ENCODE results near the gene DGKI. TPM values are rescaled to one million over a fixed set of nuclear protein-coding genes. Genes with fewer than 3 reads are reported as not detected.

Gene DGKI
- total RNA-seq, 1 experiment from 2014 or later: 0.41 TPM

DNA sequence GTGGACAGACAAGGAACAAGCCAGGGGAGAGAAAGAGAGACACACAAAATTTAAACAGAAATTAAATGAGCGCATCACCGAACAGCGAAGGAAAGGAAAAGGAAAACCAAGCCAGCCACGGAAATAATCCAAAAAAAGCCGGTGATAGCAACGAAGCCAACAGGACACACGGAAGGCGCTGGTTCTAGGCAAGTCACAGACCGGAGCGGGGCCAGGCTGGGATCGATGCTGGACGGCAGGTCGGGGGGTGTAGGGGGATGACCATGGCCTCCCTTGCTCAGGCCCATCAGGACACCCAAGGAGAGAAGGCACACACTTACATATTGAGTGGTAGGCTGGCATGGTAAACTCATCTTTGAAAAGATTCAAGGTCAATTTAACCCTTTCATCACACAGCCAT, 300.8 kb downstream of the DGKI start:
- Histone ChIP-seq H3K4me2 (no peak overlapping the region), H3K27me3 (ENCODE audit: insufficient read depth, low read depth) (no peaks in the 10 kb centered on the region), H3K27ac (no peak overlapping the region), H3K9me2 (ENCODE audit: insufficient read depth) (no peaks in the 10 kb centered on the region), H3K4me3 (no peak overlapping the region), H3K36me3 (ENCODE audit: low read depth) (no peaks in the 10 kb centered on the region), H3K4me1 (replicated peaks; ENCODE audit: insufficient read depth) (no peaks in the 10 kb centered on the region), H3K9me3 (ENCODE audit: insufficient read depth, low read depth) (no peaks in the 10 kb centered on the region), H2AFZ (no peak overlapping the region), H3F3A (ENCODE audit: insufficient read depth, low read depth) (no peaks in the 10 kb centered on the region), H4K20me1 (ENCODE audit: insufficient read depth) (no peaks in the 10 kb centered on the region), H3K79me2 (ENCODE audit: low read depth) (no peaks in the 10 kb centered on the region)
- ChIA-PET CTCF (no interaction called here), POLR2A (ENCODE audit: unreplicated experiment) (no interaction called here)
- intact Hi-C loops (cut with micrococcal nuclease; ENCODE audit: unreplicated experiment): no loop called here
- BruUV-seq (replicated peaks): no TSS peak
- no peak for DNase-seq
- TF ChIP-seq, protein P1, sequence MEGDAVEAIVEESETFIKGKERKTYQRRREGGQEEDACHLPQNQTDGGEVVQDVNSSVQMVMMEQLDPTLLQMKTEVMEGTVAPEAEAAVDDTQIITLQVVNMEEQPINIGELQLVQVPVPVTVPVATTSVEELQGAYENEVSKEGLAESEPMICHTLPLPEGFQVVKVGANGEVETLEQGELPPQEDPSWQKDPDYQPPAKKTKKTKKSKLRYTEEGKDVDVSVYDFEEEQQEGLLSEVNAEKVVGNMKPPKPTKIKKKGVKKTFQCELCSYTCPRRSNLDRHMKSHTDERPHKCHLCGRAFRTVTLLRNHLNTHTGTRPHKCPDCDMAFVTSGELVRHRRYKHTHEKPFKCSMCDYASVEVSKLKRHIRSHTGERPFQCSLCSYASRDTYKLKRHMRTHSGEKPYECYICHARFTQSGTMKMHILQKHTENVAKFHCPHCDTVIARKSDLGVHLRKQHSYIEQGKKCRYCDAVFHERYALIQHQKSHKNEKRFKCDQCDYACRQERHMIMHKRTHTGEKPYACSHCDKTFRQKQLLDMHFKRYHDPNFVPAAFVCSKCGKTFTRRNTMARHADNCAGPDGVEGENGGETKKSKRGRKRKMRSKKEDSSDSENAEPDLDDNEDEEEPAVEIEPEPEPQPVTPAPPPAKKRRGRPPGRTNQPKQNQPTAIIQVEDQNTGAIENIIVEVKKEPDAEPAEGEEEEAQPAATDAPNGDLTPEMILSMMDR (conservative IDR thresholded peaks at IDR 0.05): no peak
- TF ChIP-seq EZH2 (IDR thresholded peaks at IDR 0.05; ENCODE audit: low read depth): no peak

DNA sequence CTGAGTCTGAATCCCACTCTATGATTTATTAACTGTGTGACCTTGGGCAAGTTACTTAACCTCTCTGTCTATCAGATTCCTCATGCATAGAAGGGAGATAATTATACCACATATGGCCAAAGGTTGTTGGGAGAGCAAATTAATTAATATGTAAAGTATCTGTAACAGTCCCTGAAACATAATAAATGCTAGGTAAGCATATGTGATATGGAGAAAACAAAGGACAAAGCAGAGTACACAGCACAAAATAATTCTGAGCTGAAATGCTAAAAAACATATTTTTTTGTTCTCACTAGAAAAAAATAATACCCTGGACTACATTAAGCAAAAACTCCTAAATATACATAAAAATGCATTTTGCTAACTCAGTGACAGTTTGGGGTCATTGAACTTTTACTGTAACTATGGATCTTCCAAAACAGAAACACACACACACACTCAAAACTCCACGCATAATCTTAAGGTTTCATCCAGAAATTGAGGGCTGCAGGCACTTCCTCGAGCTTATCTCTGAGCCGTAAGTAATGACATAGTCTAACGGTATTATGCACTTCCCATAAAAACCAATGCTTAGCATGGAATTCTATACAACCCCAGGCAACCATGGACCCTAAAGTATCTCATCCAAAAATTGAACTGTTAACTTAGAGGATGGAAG, 301.6 kb downstream of the DGKI start:
- Histone ChIP-seq H3K9me2 (ENCODE audit: insufficient read depth) (0 out of 2 replicates have a peak, but pooled peaks cover 3% of the 10 kb centered on the region), H3K4me1 (replicated peaks; ENCODE audit: insufficient read depth) (no peaks in the 10 kb centered on the region), H3K36me3 (ENCODE audit: low read depth) (no peaks in the 10 kb centered on the region), H3K27ac (no peak overlapping the region), H3K27me3 (ENCODE audit: insufficient read depth, low read depth) (no peaks in the 10 kb centered on the region), H2AFZ (no peak overlapping the region), H3K4me3 (no peak overlapping the region), H4K20me1 (ENCODE audit: insufficient read depth) (no peaks in the 10 kb centered on the region), H3F3A (ENCODE audit: insufficient read depth, low read depth) (no peaks in the 10 kb centered on the region), H3K4me2 (no peak overlapping the region), H3K9me3 (ENCODE audit: insufficient read depth, low read depth) (no peaks in the 10 kb centered on the region), H3K79me2 (ENCODE audit: low read depth) (no peaks in the 10 kb centered on the region)
- POLR2A ChIA-PET (ENCODE audit: unreplicated experiment): no interaction called here
- DNase-seq: no peak
- no peak for TF ChIP-seq EZH2 (IDR thresholded peaks at IDR 0.05; ENCODE audit: low read depth)
- TF ChIP-seq, protein P1 (conservative IDR thresholded peaks at IDR 0.05): no peak
- BruUV-seq (replicated peaks): no TSS peak
- intact Hi-C loops (cut with micrococcal nuclease; ENCODE audit: unreplicated experiment): no loop called here
- CTCF ChIA-PET: no interaction called here

DNA sequence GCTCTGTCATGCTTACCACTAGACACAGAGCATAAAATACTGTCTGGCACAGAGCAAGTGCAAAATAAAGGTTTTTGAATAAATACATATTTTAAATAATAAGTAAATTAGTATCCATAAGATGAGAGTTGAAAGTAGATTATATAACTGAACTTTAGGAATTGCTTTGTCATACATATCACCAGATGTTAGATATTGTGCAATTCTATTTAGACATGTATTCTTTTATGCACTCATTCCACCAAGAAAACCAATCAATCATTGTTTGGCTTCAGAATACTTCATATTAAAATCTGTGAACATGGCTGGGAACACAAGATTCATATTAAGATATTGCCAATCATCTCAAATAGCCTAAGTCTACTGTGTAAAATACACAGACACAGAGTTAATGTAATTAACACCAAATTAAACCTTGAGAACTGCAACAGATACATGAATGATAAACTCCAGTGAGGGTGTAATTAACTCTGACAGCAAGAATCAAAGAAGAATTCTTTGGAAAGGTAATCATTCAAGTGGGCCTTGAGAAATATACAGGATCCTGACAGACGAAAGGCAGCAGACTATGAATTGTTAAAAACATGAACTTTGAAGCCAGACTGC, 302.2 kb downstream of the DGKI start:
- ChIA-PET CTCF (no interaction called here), POLR2A (ENCODE audit: unreplicated experiment) (no interaction called here)
- no peak for TF ChIP-seq EZH2 (IDR thresholded peaks at IDR 0.05; ENCODE audit: low read depth)
- TF ChIP-seq, protein P1 (conservative IDR thresholded peaks at IDR 0.05): no peak
- H3K27me3 ChIP-seq (ENCODE audit: insufficient read depth, low read depth): no peaks in the 10 kb centered on the region
- no peak overlapping the region for H3K4me3 ChIP-seq
- no peaks in the 10 kb centered on the region; the same call in 1 of the 2 replicates for H3K9me3 ChIP-seq (ENCODE audit: insufficient read depth, low read depth)
- no peaks in the 10 kb centered on the region for H3K4me1 ChIP-seq (replicated peaks; ENCODE audit: insufficient read depth)
- no peak overlapping the region for H3K27ac ChIP-seq
- no peak for DNase-seq
- BruUV-seq (replicated peaks): no TSS peak
- no peaks in the 10 kb centered on the region for H3K79me2 ChIP-seq (ENCODE audit: low read depth)
- 0 out of 2 replicates have a peak, but pooled peaks cover 3% of the 10 kb centered on the region for H3K9me2 ChIP-seq (ENCODE audit: insufficient read depth)
- H3K36me3 ChIP-seq (ENCODE audit: low read depth): no peaks in the 10 kb centered on the region
- H2AFZ ChIP-seq: no peak overlapping the region
- H4K20me1 ChIP-seq (ENCODE audit: insufficient read depth): no peaks in the 10 kb centered on the region
- intact Hi-C loops (cut with micrococcal nuclease; ENCODE audit: unreplicated experiment): no loop called here
- no peak overlapping the region for H3K4me2 ChIP-seq
- no peaks in the 10 kb centered on the region for H3F3A ChIP-seq (ENCODE audit: insufficient read depth, low read depth)
